GM12891 (cell line): ENCODE measurements around the gene ABCC4.

Experiments
- DNase-seq: peaks from one replicate; pipeline ENCODE4 v3.0.0; 2011; ENCODE audit warnings: low spot score; ENCODE audit not compliant: insufficient read length
- FAIRE-seq: peaks from 2 replicates; lab custom pipeline; 2011; peaks lifted over from hg19 to GRCh38; lab: Jason Lieb, UNC
- PAX5 ChIP-seq: IDR thresholded peaks from 2 replicates; pipeline ENCODE4 v1.6.1; 2011; ENCODE audit warnings: low read length, moderate library complexity, mild to moderate bottlenecking; ENCODE audit not compliant: insufficient read depth, severe bottlenecking
- POLR2A ChIP-seq: IDR thresholded peaks from 2 replicates; pipeline ENCODE4 v1.6.1; 2011; ENCODE audit warnings: low read depth, low read length, control low read depth
- POLR2AphosphoS5 ChIP-seq: IDR thresholded peaks from 2 replicates; pipeline ENCODE4 v1.6.1; 2011; ENCODE audit warnings: low read depth, low read length, control low read depth
- POU2F2 ChIP-seq: IDR thresholded peaks from 2 replicates; pipeline ENCODE4 v1.6.1; 2011; ENCODE audit warnings: low read depth, mild to moderate bottlenecking, control low read depth, low read length, moderate library complexity
- SPI1 ChIP-seq: IDR thresholded peaks from 2 replicates; pipeline ENCODE4 v1.6.1; 2011; ENCODE audit warnings: low read depth, low read length, control low read depth
- TAF1 ChIP-seq: IDR thresholded peaks from 2 replicates; pipeline ENCODE4 v1.6.1; 2011; ENCODE audit warnings: low read depth, low read length, control low read depth

Gene ABCC4

DNA sequence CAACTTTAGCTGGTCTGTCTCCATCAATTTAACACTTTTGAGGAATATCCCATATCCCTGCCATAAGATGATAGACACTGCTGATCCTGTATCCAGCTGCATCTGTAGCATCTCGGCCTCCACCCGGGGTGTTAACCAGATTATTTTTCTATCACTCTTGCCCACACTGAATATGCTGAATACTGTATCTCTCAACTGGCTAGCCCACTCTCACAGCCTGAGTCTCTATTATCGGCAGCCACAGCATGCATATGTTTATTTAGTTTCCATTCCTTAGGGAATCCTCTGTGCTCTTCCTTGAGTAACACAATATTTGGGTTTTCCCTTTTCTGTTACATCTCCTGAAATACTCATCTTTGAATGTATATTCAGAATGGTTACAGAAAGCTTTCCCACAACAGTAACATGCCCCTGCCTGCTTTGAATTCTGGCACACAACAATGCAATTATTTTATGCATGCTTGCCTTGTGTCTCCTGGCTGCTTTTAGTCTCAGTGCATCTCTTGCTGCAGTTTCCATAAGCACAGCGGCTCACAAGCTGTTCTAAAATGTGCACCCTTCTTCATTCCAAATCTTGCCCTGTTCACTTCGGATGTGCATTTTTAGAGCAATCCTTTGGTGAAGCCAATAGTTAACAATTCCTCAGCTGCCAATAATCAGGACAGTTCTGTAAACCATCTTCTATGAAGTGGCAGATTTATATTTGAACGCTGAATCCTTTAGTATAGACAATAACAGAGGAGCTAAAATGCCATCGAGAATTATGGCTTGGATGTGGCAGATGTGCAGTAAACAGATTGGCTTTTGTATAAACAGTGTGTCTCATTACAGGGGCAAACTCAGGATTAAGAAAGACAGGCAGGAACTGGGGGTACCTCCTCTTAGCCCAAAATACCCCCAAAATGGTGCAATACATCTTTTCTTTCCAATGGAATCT is 327.0 kb downstream of the ABCC4 start:
- FAIRE-seq (no peak), DNase-seq (no peak)
- TF ChIP-seq TAF1 (no peak), POLR2A (no peak), SPI1 (no peak), POLR2AphosphoS5 (no peak), PAX5 (no peak), POU2F2 (no peak)

DNA sequence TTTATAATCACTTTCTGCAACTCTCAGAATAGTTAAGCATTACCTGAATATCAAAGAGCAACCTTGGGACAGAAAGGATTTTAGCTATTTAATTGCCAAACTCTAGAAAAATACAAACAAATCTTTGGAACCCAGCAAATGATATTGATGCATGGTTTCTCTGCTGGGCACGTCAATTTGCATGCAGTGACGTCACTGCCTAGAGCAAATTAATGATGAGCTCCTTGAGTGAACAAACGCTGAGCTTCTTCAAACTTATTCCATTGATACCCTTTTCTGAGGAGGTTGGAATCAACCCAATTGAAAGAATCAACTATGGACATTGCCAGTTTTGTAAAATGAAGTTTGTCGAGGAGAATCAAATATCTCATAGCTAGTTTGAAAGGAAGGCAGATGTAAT is 329.0 kb downstream of the ABCC4 start:
- DNase-seq (no peak), FAIRE-seq (no peak)
- TF ChIP-seq POU2F2: no peak
- TF ChIP-seq POLR2A: no peak
- TF ChIP-seq TAF1: no peak
- no peak for TF ChIP-seq SPI1
- TF ChIP-seq POLR2AphosphoS5: no peak
- TF ChIP-seq PAX5: no peak
